HepG2 (cell line): ENCODE data around the gene IL12B. TPM values are rescaled to one million over a fixed set of nuclear protein-coding genes. Genes with fewer than 3 reads are reported as not detected.

ENCODE experiments used
- ATAC-seq: fragments of 200-7000 bp; cut with Tn5 transposase; 3 replicates; pipeline ENCODE4 v1.9.1; 2020; ENCODE audit warnings: mild to moderate bottlenecking, moderate library complexity
- BruUV-seq: library from RNA; stranded (reverse); fragments of 400-500 nt; replicated peaks from 2 replicates; lab custom pipeline; 2021; lab: Mats Ljungman, UMichigan
- CTCF ChIA-PET: fragments of 300-600 bp; formaldehyde crosslinking; extraction: SDS; loops from one replicate; lab custom pipeline; 2021; ENCODE audit warnings: low total read pairs, inconsistent platforms, low intra/inter-chr PET ratio; lab: Yijun Ruan, JAX
- POLR2A ChIA-PET: fragments of 350-600 bp; sonication (Branson Sonifier 250); formaldehyde crosslinking; loops from one replicate; lab custom pipeline; 2020; ENCODE audit warnings: antibody characterized with exemption, inconsistent platforms; lab: Yijun Ruan, JAX
- DNase-seq: peaks from one replicate; pipeline ENCODE4 v3.0.0-alpha.2; 2015; ENCODE audit warnings: low spot score
- FAIRE-seq: peaks from 3 replicates; lab custom pipeline; 2011; peaks lifted over from hg19 to GRCh38; lab: Jason Lieb, UNC
- H2AFZ ChIP-seq: one replicate; pipeline ENCODE4 v1.6.1; 2011; ENCODE audit warnings: low read length, inconsistent platforms
- H3K27ac ChIP-seq: fragments of 300-600 bp; 3 replicates; pipeline ENCODE4 v1.8.0; 2011; ENCODE audit warnings: mixed run types, mild to moderate bottlenecking, mixed read lengths, low read length, inconsistent platforms; ENCODE audit not compliant: insufficient read depth; ENCODE audit errors: extremely low read length
- H3K27me3 ChIP-seq, 2 experiments: fragments of 200-600 bp in 1 of 2; 2 replicates in 1 of 2; 3 replicates in 1 of 2; pipeline versions ENCODE4 v1.6.0 to v1.8.0; 2011; ENCODE audit warnings: low read length in 2 of 2, mild to moderate bottlenecking in 2 of 2, moderate library complexity in 2 of 2, inconsistent platforms in 1 of 2; ENCODE audit not compliant: insufficient read depth in 2 of 2, control insufficient read depth in 1 of 2
- H3K36me3 ChIP-seq, 2 experiments: fragments of 200-600 bp in 1 of 2; replicated peaks in 1 of 2; 2 replicates in 1 of 2; 3 replicates in 1 of 2; pipeline versions ENCODE4 v1.5.1 to v1.8.0; 2011; ENCODE audit warnings: low read length in 2 of 2, inconsistent platforms in 1 of 2; ENCODE audit not compliant: insufficient read depth in 2 of 2, control insufficient read depth in 1 of 2
- H3K4me1 ChIP-seq: 2 replicates; pipeline ENCODE4 v1.5.1; 2012; ENCODE audit warnings: low read length, inconsistent platforms; ENCODE audit not compliant: insufficient read depth
- H3K4me2 ChIP-seq: 2 replicates; pipeline ENCODE4 v1.6.0; 2011; ENCODE audit warnings: low read depth, low read length, inconsistent platforms
- H3K4me3 ChIP-seq, 3 experiments: fragments of 200-600 bp in 1 of 3; sonication (generic), shearing (Covaris generic) in 1 of 3; replicated peaks in 1 of 3; 2 replicates each; pipeline ENCODE4 v1.5.1; 2011 to 2016; ENCODE audit warnings: low read length in 3 of 3, inconsistent platforms in 2 of 3, low read depth in 2 of 3, mild to moderate bottlenecking in 2 of 3, control low read depth in 1 of 3, mixed read lengths in 1 of 3; ENCODE audit not compliant: insufficient read depth in 1 of 3
- H3K79me2 ChIP-seq: one replicate; pipeline ENCODE4 v1.6.1; 2011; ENCODE audit warnings: low read length, inconsistent platforms; ENCODE audit not compliant: insufficient read depth
- H3K9ac ChIP-seq: 2 replicates; pipeline ENCODE4 v1.6.0; 2011; ENCODE audit warnings: mild to moderate bottlenecking, low read depth, low read length, inconsistent platforms; ENCODE audit not compliant: insufficient read depth
- H3K9me3 ChIP-seq: 2 replicates; pipeline ENCODE4 v1.5.1; 2012; ENCODE audit warnings: mild to moderate bottlenecking, low read length
- H4K20me1 ChIP-seq: 2 replicates; pipeline ENCODE4 v1.6.0; 2011; ENCODE audit warnings: inconsistent platforms, mild to moderate bottlenecking, low read length, moderate library complexity; ENCODE audit not compliant: insufficient read depth
- MAFF ChIP-seq: IDR thresholded peaks from 2 replicates; pipeline ENCODE4 v1.6.1; 2011; ENCODE audit warnings: low read depth, low read length, improper control_type of control experiment
- MAFK ChIP-seq, 2 experiments: IDR thresholded peaks in 1 of 2; conservative IDR thresholded peaks in 1 of 2; 2 replicates each; pipeline ENCODE4 v1.6.1; 2011; ENCODE audit warnings: improper control_type of control experiment in 2 of 2, low read length in 2 of 2
- SNAPC4 ChIP-seq: sonication (generic); formaldehyde crosslinking; IDR thresholded peaks from 2 replicates; pipeline ENCODE4 v1.4.0; 2020; ENCODE audit warnings: mild to moderate bottlenecking, missing genetic modification reagents
- ZNF343 ChIP-seq: sonication (generic); formaldehyde crosslinking; IDR thresholded peaks from 2 replicates; pipeline ENCODE4 v1.4.0; 2020; ENCODE audit warnings: mild to moderate bottlenecking, missing genetic modification reagents
- WGBS: methylation state at CpG from one replicate; pipeline ENCODE4 v1.1.6; 2017; ENCODE audit warnings: low lambda C conversion rate; 5-methylcytosine and 5-hydroxymethylcytosine counted together
- in situ Hi-C: cut with HindIII; loops from 2 replicates; pipeline ENCODE4 v1.10.0; 2017; ENCODE audit warnings: low pct_unique_long_range_greater_than_20kb; ENCODE audit not compliant: extremely low pct_ligation_motif_present
- intact Hi-C: fragments of 100-400 bp; cut with micrococcal nuclease; formaldehyde crosslinking; loops from one replicate; pipeline ENCODE4 v1.10.0; 2022; ENCODE audit not compliant: unreplicated experiment
- polyA plus RNA-seq, 8 experiments: library from polyadenylated mRNA; depleted of rRNA in 3 of 8; stranded (reverse) in 7 of 8; unstranded in 1 of 8; fragments of >200 nt; fragmentation: Illumina TruSeq in 4 of 8; extraction: Trizol in 4 of 8; gene quantifications; 2 replicates each; pipeline versions ENCODE4 v1.2.1 to v1.2.3, GENCODE V29; 2011 to 2016; ENCODE audit warnings: low read depth in 4 of 8, missing spikeins in 1 of 8, mixed read lengths in 1 of 8; ENCODE audit not compliant: insufficient read depth in 1 of 8
- total RNA-seq, 5 experiments: library from RNA; depleted of rRNA; stranded (reverse); fragments of >200 nt; fragmentation: Illumina TruSeq; extraction: Trizol; gene quantifications; 2 replicates each; pipeline ENCODE4 v1.2.3, GENCODE V29; 2016; ENCODE audit warnings: low read depth in 1 of 5

Gene IL12B
- total and polyA plus RNA-seq, 2 of the 13 experiments (the other 11 are each of a cell fraction or from before 2014, with no cell fraction given), result not detected

- in situ Hi-C loops (no loop called here), intact Hi-C loops (no loop called here)
- FAIRE-seq (no peak), DNase-seq (no peak), ATAC-seq (no peak)
- peaks cover 10% of the 10 kb centered on the region for H3K4me1 ChIP-seq
- TF ChIP-seq SNAPC4 (CRISPR knock-in tag), result no peak
- peak; percentile 87 to 95 for TF ChIP-seq MAFK (conservative IDR thresholded peaks at IDR 0.05 in 1 of 2, IDR thresholded peaks at IDR 0.05 in 1 of 2; ENCODE audit: low read length in 2 of 2)
- TF ChIP-seq ZNF343 (CRISPR knock-in tag), result no peak
- peak; percentile 93 for TF ChIP-seq MAFF
- H3K79me2 ChIP-seq, result no peaks in the 10 kb centered on the region
- WGBS, result 8% methylated on average over 1 of the region's 1 CpG
- no peak overlapping the region for H3K27ac ChIP-seq
- no peaks in the 10 kb centered on the region for H4K20me1 ChIP-seq
- no peak overlapping the region for H3K9ac ChIP-seq
- no peaks in the 10 kb centered on the region for H3K9me3 ChIP-seq
- no peaks in the 10 kb centered on the region for H3K36me3 ChIP-seq
- CTCF ChIA-PET, result no interaction called here
- H3K27me3 ChIP-seq, result 0 out of 5 replicates have a peak, but pooled peaks cover 1 to 4% of the 10 kb centered on the region in 2 experiments
- H2AFZ ChIP-seq, result no peak overlapping the region
- H3K4me2 ChIP-seq, result no peak overlapping the region
- POLR2A ChIA-PET, result no interaction called here
- BruUV-seq, result no TSS peak
- H3K4me3 ChIP-seq, result no peak overlapping the region
These were observed 15.0 kb upstream of the IL12B start for GRCh38 chr5:159345336-159345735.
